Measurements from ENCODE around the gene GPR151. TPM values are rescaled to one million over a fixed set of nuclear protein-coding genes. Genes with fewer than 3 reads are reported as not detected.

GPR151 gene
- total and polyA plus RNA-seq, 2 of the 8 experiments (the other 6 are each of a cell fraction or from before 2014, with no cell fraction given), result 0.03 TPM; not detected in 1

DNA sequence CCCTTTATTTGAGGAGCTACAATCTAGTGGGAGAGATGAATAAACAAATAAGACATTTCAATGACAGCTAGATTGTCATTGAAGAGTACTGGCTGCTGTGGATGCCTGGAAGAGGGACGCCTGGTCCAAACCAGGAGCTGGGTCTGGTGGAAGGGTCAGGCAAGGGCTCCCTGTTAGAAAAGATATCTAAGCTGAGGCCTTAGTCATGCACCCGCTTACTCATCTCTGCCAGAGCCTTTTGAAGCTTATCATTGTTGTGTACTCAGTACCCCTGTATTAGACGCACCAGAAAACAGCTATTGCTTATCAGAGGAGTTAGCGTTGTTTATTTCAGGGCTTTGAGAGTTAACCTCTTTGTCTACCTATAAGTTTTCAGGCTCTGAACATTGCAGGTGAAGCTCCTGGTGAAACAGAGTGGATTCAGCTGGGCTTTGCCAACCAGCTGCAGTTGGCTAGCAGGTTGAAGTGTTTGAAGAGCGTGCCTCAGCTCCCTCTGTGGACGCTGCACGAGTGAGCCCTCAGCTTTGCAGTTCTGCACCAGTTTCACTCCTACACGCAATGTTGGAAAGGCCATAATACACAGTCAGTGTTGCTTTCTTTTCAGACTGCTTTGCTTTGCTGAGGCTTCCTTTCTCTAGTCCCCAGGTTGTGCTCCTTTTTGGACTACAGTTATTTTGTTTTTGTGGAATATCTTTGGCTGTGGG, 5.6 kb upstream of the GPR151 start:
- Histone ChIP-seq H3K4me2 (ENCODE audit: insufficient read depth in 1 of 2, low read depth in 2 of 2, low read length in 2 of 2) (no peak overlapping the region), H2BK12ac (ENCODE audit: low read depth, low read length) (no peak overlapping the region), H4K8ac (ENCODE audit: extremely low read depth, insufficient read depth, low read length) (no peak overlapping the region), H4K5ac (ENCODE audit: insufficient read length, low read depth, low read length) (no peak overlapping the region), H3K23ac (ENCODE audit: insufficient read length) (no peak overlapping the region), H3K4me1 (replicated peaks in 1 of 4; ENCODE audit: control insufficient read depth in 3 of 4, insufficient read depth in 4 of 4, low read length in 3 of 4) (peaks cover 0 to 4% (median 0%) of the 10 kb centered on the region in 4 experiments; a peak in 1 of 7 replicates), H3K4ac (replicated peaks; ENCODE audit: insufficient read length, low read depth, low read length) (no peak overlapping the region), H3K9ac (replicated peaks in 1 of 4; ENCODE audit: extremely low read depth in 1 of 4, low read depth in 3 of 4, low read length in 3 of 4) (no peak overlapping the region), H3K18ac (ENCODE audit: extremely low read depth, low read length) (no peak overlapping the region), H3K79me1 (ENCODE audit: low read depth, low read length) (no peaks in the 10 kb centered on the region), H2BK15ac (ENCODE audit: low read length) (no peak overlapping the region), H3K56ac (replicated peaks; ENCODE audit: insufficient read length, low read depth, low read length) (no peak overlapping the region), H2AK5ac (ENCODE audit: low read depth, low read length) (no peak overlapping the region), H3K27me3 (replicated peaks in 1 of 4; ENCODE audit: control insufficient read depth in 3 of 4, extremely low read depth in 1 of 4, insufficient read depth in 3 of 4, low read length in 3 of 4) (no peaks in the 10 kb centered on the region), H2AFZ (ENCODE audit: low read length) (no peak overlapping the region), H3K14ac (ENCODE audit: insufficient read length) (no peak overlapping the region), H2BK5ac (ENCODE audit: low read depth, low read length) (no peak overlapping the region), H3K27ac (ENCODE audit: low read depth, low read length) (no peak overlapping the region), H2BK120ac (replicated peaks; ENCODE audit: low read depth, low read length) (no peak overlapping the region), H3K79me2 (ENCODE audit: control insufficient read depth in 1 of 2, insufficient read depth in 2 of 2, low read length in 2 of 2) (no peaks in the 10 kb centered on the region), H2BK20ac (ENCODE audit: low read length) (no peak overlapping the region), H4K91ac (replicated peaks; ENCODE audit: insufficient read length, low read length) (no peak overlapping the region), H3K23me2 (ENCODE audit: low read depth, low read length) (no peaks in the 10 kb centered on the region), H4K20me1 (replicated peaks in 1 of 2; ENCODE audit: control insufficient read depth in 1 of 2, insufficient read depth in 2 of 2, low read length in 2 of 2) (no peaks in the 10 kb centered on the region), H3K4me3 (ENCODE audit: extremely low read depth in 1 of 4, insufficient read depth in 2 of 4, low read depth in 3 of 4, low read length in 4 of 4) (no peak overlapping the region), H3K9me3 (ENCODE audit: insufficient read depth in 2 of 2, low read depth in 1 of 2, low read length in 1 of 2) (no peaks in the 10 kb centered on the region), H3K36me3 (ENCODE audit: control insufficient read depth in 2 of 4, insufficient read depth in 4 of 4, low read length in 3 of 4) (no peaks in the 10 kb centered on the region)
- DNase-seq (ENCODE audit: low read depth in 1 of 2, low spot score in 2 of 2) (no peak), FAIRE-seq (no peak)
- TF ChIP-seq RAD21 (IDR thresholded peaks at IDR 0.05 in 1 of 2, conservative IDR thresholded peaks at IDR 0.05 in 1 of 2; ENCODE audit: low read depth in 2 of 2, low read length in 2 of 2) (no peak), ASH2L (IDR thresholded peaks at IDR 0.05; ENCODE audit: low read length) (no peak), TBP (IDR thresholded peaks at IDR 0.05; ENCODE audit: low read depth, low read length) (no peak), RNF2 (IDR thresholded peaks at IDR 0.05; ENCODE audit: borderline replicate concordance, low read depth, low read length, missing control alignments, poor library complexity, severe bottlenecking) (no peak), SRF (IDR thresholded peaks at IDR 0.05; ENCODE audit: low read depth, low read length) (no peak), PHF8 (conservative IDR thresholded peaks at IDR 0.05; ENCODE audit: low read depth, low read length) (no peak), YY1 (IDR thresholded peaks at IDR 0.05; ENCODE audit: low read depth, low read length) (no peak), KDM1A (IDR thresholded peaks at IDR 0.05; ENCODE audit: borderline replicate concordance, low read length) (no peak), SP4 (IDR thresholded peaks at IDR 0.05; ENCODE audit: low read length) (no peak), MAFK (IDR thresholded peaks at IDR 0.05; ENCODE audit: low read depth, low read length) (no peak)
- TF ChIP-seq, protein P1, sequence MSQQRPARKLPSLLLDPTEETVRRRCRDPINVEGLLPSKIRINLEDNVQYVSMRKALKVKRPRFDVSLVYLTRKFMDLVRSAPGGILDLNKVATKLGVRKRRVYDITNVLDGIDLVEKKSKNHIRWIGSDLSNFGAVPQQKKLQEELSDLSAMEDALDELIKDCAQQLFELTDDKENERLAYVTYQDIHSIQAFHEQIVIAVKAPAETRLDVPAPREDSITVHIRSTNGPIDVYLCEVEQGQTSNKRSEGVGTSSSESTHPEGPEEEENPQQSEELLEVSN (IDR thresholded peaks at IDR 0.05), result no peak
- POLR2A ChIA-PET (ENCODE audit: partially characterized antibody), result no interaction called here
- CTCF ChIA-PET (ENCODE audit: partially characterized antibody), result interaction anchor here (0.8 to 2.9 kb wide), 9 partner anchors 8 to 668 kb away, joined by 3 to 19 read pairs (median 4); no protein-coding TSS in a partner anchor
- 82% methylated on average over 8 of the region's 8 CpGs; no CpG with 5 or more reads in 1 of the 2 experiments for WGBS, 2 experiments (ENCODE audit: extremely low coverage in 1 of 2, insufficient coverage in 1 of 2, insufficient read length in 1 of 2, insufficient replicate concordance in 2 of 2, low coverage in 1 of 2, low lambda C conversion rate in 2 of 2, missing lambda C conversion rate in 1 of 2)
